ENCODE data around the gene DIS3L2. TPM values are rescaled to one million over a fixed set of nuclear protein-coding genes. Genes with fewer than 3 reads are reported as not detected.

DIS3L2 gene
- polyA plus RNA-seq, 3 donors: 6.8 to 10.2 (median 9.9) TPM

- no peak overlapping the region for H3K27ac ChIP-seq (ENCODE audit: low read depth, low read length)
- WGBS, 3 donors: 85 to 95% (median 86%) methylated on average over 5 of the region's 5 CpGs
Observed at GRCh38 chr2:232286001-232286868, 324.7 kb downstream of the DIS3L2 start.

- no peak overlapping the region for H3K27ac ChIP-seq (ENCODE audit: low read depth, low read length)
- WGBS, 3 donors: 88 to 95% (median 89%) methylated on average over 6 to 8 of the region's 8 CpGs
Observed at GRCh38 chr2:232287316-232287715, 325.8 kb downstream of the DIS3L2 start.

GRCh38 chr2:232288489-232289030 lies 327.0 kb downstream of the DIS3L2 start:
- no peak overlapping the region for H3K27ac ChIP-seq (ENCODE audit: low read depth, low read length)
- WGBS, 3 donors: 84 to 91% (median 85%) methylated on average over 4 of the region's 4 CpGs

GRCh38 chr2:232290668-232291067 lies 329.2 kb downstream of the DIS3L2 start:
- H3K27ac ChIP-seq (ENCODE audit: low read depth, low read length): no peak overlapping the region
- WGBS, 3 donors: 92 to 97% (median 93%) methylated on average over 8 of the region's 8 CpGs

- 70 to 73% (median 72%) methylated on average over 2 of the region's 2 CpGs for WGBS, 3 donors
- no peak overlapping the region for H3K27ac ChIP-seq (ENCODE audit: low read depth, low read length)
Observed at GRCh38 chr2:232291343-232291742, 329.8 kb downstream of the DIS3L2 start.

GRCh38 chr2:232292395-232293154 lies 331.1 kb downstream of the DIS3L2 start:
- 79 to 84% (median 81%) methylated on average over 9 of the region's 9 CpGs for WGBS, 3 donors
- no peak overlapping the region for H3K27ac ChIP-seq (ENCODE audit: low read depth, low read length)

- no peak overlapping the region for H3K27ac ChIP-seq (ENCODE audit: low read depth, low read length)
- 83 to 92% (median 91%) methylated on average over 6 of the region's 6 CpGs for WGBS, 3 donors
Observed at GRCh38 chr2:232293191-232293590, 331.7 kb downstream of the DIS3L2 start.

- no peak overlapping the region for H3K27ac ChIP-seq (ENCODE audit: low read depth, low read length)
- WGBS, 3 donors: 96 to 100% (median 100%) methylated on average over 1 of the region's 1 CpG
Observed at GRCh38 chr2:232295971-232296370, 334.5 kb downstream of the DIS3L2 start.

- WGBS, 3 donors: 96 to 97% (median 96%) methylated on average over 3 of the region's 3 CpGs
Observed at GRCh38 chr2:232296776-232297525, 335.4 kb downstream of the DIS3L2 start.

GRCh38 chr2:232299084-232299483 lies 337.6 kb downstream of the DIS3L2 start:
- WGBS, 3 donors: 72 to 86% (median 73%) methylated on average over 5 of the region's 5 CpGs
- no peak overlapping the region for H3K27ac ChIP-seq (ENCODE audit: low read depth, low read length)

More at GRCh38 chr2:232296776-232297525, 335.4 kb downstream of the DIS3L2 start:
- H3K27ac ChIP-seq (ENCODE audit: low read depth, low read length): no peak overlapping the region

GRCh38 chr2:232299927-232300674 lies 338.6 kb downstream of the DIS3L2 start:
- 92 to 94% (median 93%) methylated on average over 6 of the region's 6 CpGs for WGBS, 3 donors
- no peak overlapping the region for H3K27ac ChIP-seq (ENCODE audit: low read depth, low read length)

- no peak overlapping the region for H3K27ac ChIP-seq (ENCODE audit: low read depth, low read length)
- WGBS, 3 donors: 67 to 86% (median 83%) methylated on average over 6 of the region's 6 CpGs
Observed at GRCh38 chr2:232300894-232301387, 339.4 kb downstream of the DIS3L2 start.

GRCh38 chr2:232304236-232304635 lies 342.7 kb downstream of the DIS3L2 start:
- WGBS, 3 donors: 95 to 97% (median 96%) methylated on average over 6 of the region's 6 CpGs
- H3K27ac ChIP-seq (ENCODE audit: low read depth, low read length): no peak overlapping the region

- 94 to 97% (median 94%) methylated on average over 7 of the region's 7 CpGs for WGBS, 3 donors
- no peak overlapping the region for H3K27ac ChIP-seq (ENCODE audit: low read depth, low read length)
Observed at GRCh38 chr2:232306741-232307305, 345.3 kb downstream of the DIS3L2 start.

GRCh38 chr2:232307854-232308253 lies 346.3 kb downstream of the DIS3L2 start:
- 81 to 88% (median 84%) methylated on average over 3 of the region's 3 CpGs for WGBS, 3 donors
- H3K27ac ChIP-seq (ENCODE audit: low read depth, low read length): no peak overlapping the region

GRCh38 chr2:232308986-232309385 lies 347.5 kb downstream of the DIS3L2 start:
- no peak overlapping the region for H3K27ac ChIP-seq (ENCODE audit: low read depth, low read length)
- WGBS, 3 donors: 92 to 98% (median 95%) methylated on average over 3 of the region's 3 CpGs

GRCh38 chr2:232309592-232309991 lies 348.1 kb downstream of the DIS3L2 start:
- 87 to 95% (median 89%) methylated on average over 4 of the region's 4 CpGs for WGBS, 3 donors
- no peak overlapping the region for H3K27ac ChIP-seq (ENCODE audit: low read depth, low read length)

All from adipose tissue (tissue), 3 donors.